HepG2 (cell line): ENCODE data around the gene COX4I2. TPM values are rescaled to one million over a fixed set of nuclear protein-coding genes. Genes with fewer than 3 reads are reported as not detected.

ENCODE experiments used
- AFF4 ChIP-seq: sonication (generic); formaldehyde crosslinking; IDR thresholded peaks from 2 replicates; pipeline ENCODE4 v1.4.0; 2020; ENCODE audit warnings: missing genetic modification reagents
- ATF7-NPFF ChIP-seq: sonication (generic); formaldehyde crosslinking; IDR thresholded peaks from 2 replicates; pipeline ENCODE4 v1.8.1; 2023; ENCODE audit warnings: mild to moderate bottlenecking, low read depth, missing genetic modification reagents, moderate library complexity
- ETS1 ChIP-seq: sonication (generic); formaldehyde crosslinking; IDR thresholded peaks from 2 replicates; pipeline ENCODE4 v1.4.0; 2020; ENCODE audit warnings: missing genetic modification reagents
- SRF ChIP-seq: IDR thresholded peaks from 2 replicates; pipeline ENCODE4 v1.6.1; 2011; ENCODE audit warnings: mild to moderate bottlenecking, low read depth, low read length, moderate library complexity
- TEF ChIP-seq: sonication (generic); formaldehyde crosslinking; IDR thresholded peaks from 2 replicates; pipeline ENCODE4 v1.5.0; 2020; ENCODE audit warnings: missing genetic modification reagents
- TGIF2 ChIP-seq: IDR thresholded peaks from 2 replicates; pipeline ENCODE4 v1.6.1; 2016; ENCODE audit warnings: control low read depth, missing compliant biosample characterization
- ZFY ChIP-seq: sonication (generic); formaldehyde crosslinking; IDR thresholded peaks from 2 replicates; pipeline ENCODE4 v1.4.0; 2020; ENCODE audit warnings: missing genetic modification reagents
- ZNF180 ChIP-seq: sonication (generic); formaldehyde crosslinking; IDR thresholded peaks from 2 replicates; pipeline ENCODE4 v1.4.0; 2020; ENCODE audit warnings: low read depth, missing genetic modification reagents, borderline replicate concordance
- ZNF33B ChIP-seq: sonication (generic); formaldehyde crosslinking; IDR thresholded peaks from 2 replicates; pipeline ENCODE4 v1.5.1; 2020; ENCODE audit warnings: mild to moderate bottlenecking, missing genetic modification reagents
- ZNF496 ChIP-seq: sonication (generic); formaldehyde crosslinking; IDR thresholded peaks from 2 replicates; pipeline ENCODE4 v1.8.1; 2023; ENCODE audit warnings: mild to moderate bottlenecking, moderate library complexity, missing genetic modification reagents; ENCODE audit not compliant: insufficient replicate concordance
- ZNF607 ChIP-seq: sonication (generic); formaldehyde crosslinking; IDR thresholded peaks from 2 replicates; pipeline ENCODE4 v1.5.1; 2020; ENCODE audit warnings: missing genetic modification reagents, mild to moderate bottlenecking, borderline replicate concordance
- ZNF674 ChIP-seq: sonication (generic); formaldehyde crosslinking; IDR thresholded peaks from 2 replicates; pipeline ENCODE4 v1.5.0; 2020; ENCODE audit warnings: low read depth, mild to moderate bottlenecking, missing genetic modification reagents
- ZNF713 ChIP-seq: sonication (generic); formaldehyde crosslinking; IDR thresholded peaks from 2 replicates; pipeline ENCODE4 v1.4.0; 2020; ENCODE audit warnings: mild to moderate bottlenecking, missing genetic modification reagents
- polyA plus RNA-seq, 8 experiments: library from polyadenylated mRNA; depleted of rRNA in 3 of 8; stranded (reverse) in 7 of 8; unstranded in 1 of 8; fragments of >200 nt; fragmentation: Illumina TruSeq in 4 of 8; extraction: Trizol in 4 of 8; gene quantifications; 2 replicates each; pipeline versions ENCODE4 v1.2.1 to v1.2.3, GENCODE V29; 2011 to 2016; ENCODE audit warnings: low read depth in 4 of 8, missing spikeins in 1 of 8, mixed read lengths in 1 of 8; ENCODE audit not compliant: insufficient read depth in 1 of 8
- total RNA-seq, 5 experiments: library from RNA; depleted of rRNA; stranded (reverse); fragments of >200 nt; fragmentation: Illumina TruSeq; extraction: Trizol; gene quantifications; 2 replicates each; pipeline ENCODE4 v1.2.3, GENCODE V29; 2016; ENCODE audit warnings: low read depth in 1 of 5
- TF ChIP-seq, protein P1 (sequence below), 2 experiments: sonication (generic) in 1 of 2; formaldehyde crosslinking in 1 of 2; IDR thresholded peaks; 2 replicates each; pipeline versions ENCODE4 v1.4.0 to v1.6.1; 2016 to 2020; ENCODE audit warnings: borderline replicate concordance in 1 of 2, low read depth in 1 of 2, mild to moderate bottlenecking in 1 of 2, missing genetic modification reagents in 1 of 2
- TF ChIP-seq, protein P2 (sequence below): sonication (generic); formaldehyde crosslinking; IDR thresholded peaks from 2 replicates; pipeline ENCODE4 v1.4.0; 2020; ENCODE audit warnings: mild to moderate bottlenecking, missing genetic modification reagents
- TF ChIP-seq, protein P3 (sequence below): fragments of 450-650 bp; IDR thresholded peaks from 2 replicates; pipeline ENCODE4 v1.6.1; 2017

COX4I2 gene
- total and polyA plus RNA-seq, 2 of the 13 experiments (the other 11 are each of a cell fraction or from before 2014, with no cell fraction given), result 1.1 TPM; not detected in 1

- TF ChIP-seq, protein P1, sequence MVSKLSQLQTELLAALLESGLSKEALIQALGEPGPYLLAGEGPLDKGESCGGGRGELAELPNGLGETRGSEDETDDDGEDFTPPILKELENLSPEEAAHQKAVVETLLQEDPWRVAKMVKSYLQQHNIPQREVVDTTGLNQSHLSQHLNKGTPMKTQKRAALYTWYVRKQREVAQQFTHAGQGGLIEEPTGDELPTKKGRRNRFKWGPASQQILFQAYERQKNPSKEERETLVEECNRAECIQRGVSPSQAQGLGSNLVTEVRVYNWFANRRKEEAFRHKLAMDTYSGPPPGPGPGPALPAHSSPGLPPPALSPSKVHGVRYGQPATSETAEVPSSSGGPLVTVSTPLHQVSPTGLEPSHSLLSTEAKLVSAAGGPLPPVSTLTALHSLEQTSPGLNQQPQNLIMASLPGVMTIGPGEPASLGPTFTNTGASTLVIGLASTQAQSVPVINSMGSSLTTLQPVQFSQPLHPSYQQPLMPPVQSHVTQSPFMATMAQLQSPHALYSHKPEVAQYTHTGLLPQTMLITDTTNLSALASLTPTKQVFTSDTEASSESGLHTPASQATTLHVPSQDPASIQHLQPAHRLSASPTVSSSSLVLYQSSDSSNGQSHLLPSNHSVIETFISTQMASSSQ (IDR thresholded peaks at IDR 0.05; ENCODE audit: low read depth), result peak; percentile 99
- TF ChIP-seq, protein P1 (CRISPR knock-in tag; IDR thresholded peaks at IDR 0.05; ENCODE audit: borderline replicate concordance), result peak; percentile 100
- TF ChIP-seq ZNF713 (CRISPR knock-in tag) (peak; percentile 47; the same call in 1 of the 2 replicates), ZNF33B (CRISPR knock-in tag) (peak; percentile 99), TGIF2 (CRISPR knock-in tag) (peak; percentile 95; the same call in 1 of the 2 replicates), ZNF674 (CRISPR knock-in tag) (no peak; the same call in 1 of the 2 replicates), TEF (CRISPR knock-in tag) (peak; percentile 99), ETS1 (CRISPR knock-in tag) (no peak; the same call in 1 of the 2 replicates), SRF (no peak), ZNF180 (peak; percentile 96), AFF4 (CRISPR knock-in tag) (peak; percentile 97), ZFY (CRISPR knock-in tag) (peak; percentile 90), ATF7-NPFF (CRISPR knock-in tag) (peak; percentile 99), ZNF607 (peak; percentile 86), ZNF496 (CRISPR knock-in tag) (no peak)
- TF ChIP-seq, protein P2, sequence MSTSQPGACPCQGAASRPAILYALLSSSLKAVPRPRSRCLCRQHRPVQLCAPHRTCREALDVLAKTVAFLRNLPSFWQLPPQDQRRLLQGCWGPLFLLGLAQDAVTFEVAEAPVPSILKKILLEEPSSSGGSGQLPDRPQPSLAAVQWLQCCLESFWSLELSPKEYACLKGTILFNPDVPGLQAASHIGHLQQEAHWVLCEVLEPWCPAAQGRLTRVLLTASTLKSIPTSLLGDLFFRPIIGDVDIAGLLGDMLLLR (CRISPR knock-in tag), result peak; percentile 97
- TF ChIP-seq, protein P3, sequence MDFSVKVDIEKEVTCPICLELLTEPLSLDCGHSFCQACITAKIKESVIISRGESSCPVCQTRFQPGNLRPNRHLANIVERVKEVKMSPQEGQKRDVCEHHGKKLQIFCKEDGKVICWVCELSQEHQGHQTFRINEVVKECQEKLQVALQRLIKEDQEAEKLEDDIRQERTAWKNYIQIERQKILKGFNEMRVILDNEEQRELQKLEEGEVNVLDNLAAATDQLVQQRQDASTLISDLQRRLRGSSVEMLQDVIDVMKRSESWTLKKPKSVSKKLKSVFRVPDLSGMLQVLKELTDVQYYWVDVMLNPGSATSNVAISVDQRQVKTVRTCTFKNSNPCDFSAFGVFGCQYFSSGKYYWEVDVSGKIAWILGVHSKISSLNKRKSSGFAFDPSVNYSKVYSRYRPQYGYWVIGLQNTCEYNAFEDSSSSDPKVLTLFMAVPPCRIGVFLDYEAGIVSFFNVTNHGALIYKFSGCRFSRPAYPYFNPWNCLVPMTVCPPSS, result no peak
Observed at GRCh38 chr20:31608251-31608945, 29.3 kb upstream of the COX4I2 start (continued).
